HepG2 (cell line): Measurements from ENCODE around the gene OFD1. TPM values are rescaled to one million over a fixed set of nuclear protein-coding genes. Genes with fewer than 3 reads are reported as not detected.

Experiments used
- ATAC-seq: fragments of 200-7000 bp; cut with Tn5 transposase; 3 replicates; pipeline ENCODE4 v1.9.1; 2020; ENCODE audit warnings: mild to moderate bottlenecking, moderate library complexity
- BruUV-seq: library from RNA; stranded (reverse); fragments of 400-500 nt; replicated peaks from 2 replicates; lab custom pipeline; 2021; lab: Mats Ljungman, UMichigan
- CTCF ChIA-PET: fragments of 300-600 bp; formaldehyde crosslinking; extraction: SDS; loops from one replicate; lab custom pipeline; 2021; ENCODE audit warnings: low total read pairs, inconsistent platforms, low intra/inter-chr PET ratio; lab: Yijun Ruan, JAX
- POLR2A ChIA-PET: fragments of 350-600 bp; sonication (Branson Sonifier 250); formaldehyde crosslinking; loops from one replicate; lab custom pipeline; 2020; ENCODE audit warnings: antibody characterized with exemption, inconsistent platforms; lab: Yijun Ruan, JAX
- DNase-seq: peaks from one replicate; pipeline ENCODE4 v3.0.0-alpha.2; 2015; ENCODE audit warnings: low spot score
- FAIRE-seq: peaks from 3 replicates; lab custom pipeline; 2011; peaks lifted over from hg19 to GRCh38; lab: Jason Lieb, UNC
- H2AFZ ChIP-seq: one replicate; pipeline ENCODE4 v1.6.1; 2011; ENCODE audit warnings: low read length, inconsistent platforms
- H3K27ac ChIP-seq: fragments of 300-600 bp; 3 replicates; pipeline ENCODE4 v1.8.0; 2011; ENCODE audit warnings: mixed run types, mild to moderate bottlenecking, mixed read lengths, low read length, inconsistent platforms; ENCODE audit not compliant: insufficient read depth; ENCODE audit errors: extremely low read length
- H3K27me3 ChIP-seq, 2 experiments: fragments of 200-600 bp in 1 of 2; 2 replicates in 1 of 2; 3 replicates in 1 of 2; pipeline versions ENCODE4 v1.6.0 to v1.8.0; 2011; ENCODE audit warnings: low read length in 2 of 2, mild to moderate bottlenecking in 2 of 2, moderate library complexity in 2 of 2, inconsistent platforms in 1 of 2; ENCODE audit not compliant: insufficient read depth in 2 of 2, control insufficient read depth in 1 of 2
- H3K36me3 ChIP-seq, 2 experiments: fragments of 200-600 bp in 1 of 2; replicated peaks in 1 of 2; 2 replicates in 1 of 2; 3 replicates in 1 of 2; pipeline versions ENCODE4 v1.5.1 to v1.8.0; 2011; ENCODE audit warnings: low read length in 2 of 2, inconsistent platforms in 1 of 2; ENCODE audit not compliant: insufficient read depth in 2 of 2, control insufficient read depth in 1 of 2
- H3K4me1 ChIP-seq: 2 replicates; pipeline ENCODE4 v1.5.1; 2012; ENCODE audit warnings: low read length, inconsistent platforms; ENCODE audit not compliant: insufficient read depth
- H3K4me2 ChIP-seq: 2 replicates; pipeline ENCODE4 v1.6.0; 2011; ENCODE audit warnings: low read depth, low read length, inconsistent platforms
- H3K4me3 ChIP-seq, 3 experiments: fragments of 200-600 bp in 1 of 3; sonication (generic), shearing (Covaris generic) in 1 of 3; replicated peaks in 1 of 3; 2 replicates each; pipeline ENCODE4 v1.5.1; 2011 to 2016; ENCODE audit warnings: low read length in 3 of 3, inconsistent platforms in 2 of 3, low read depth in 2 of 3, mild to moderate bottlenecking in 2 of 3, control low read depth in 1 of 3, mixed read lengths in 1 of 3; ENCODE audit not compliant: insufficient read depth in 1 of 3
- H3K79me2 ChIP-seq: one replicate; pipeline ENCODE4 v1.6.1; 2011; ENCODE audit warnings: low read length, inconsistent platforms; ENCODE audit not compliant: insufficient read depth
- H3K9ac ChIP-seq: 2 replicates; pipeline ENCODE4 v1.6.0; 2011; ENCODE audit warnings: mild to moderate bottlenecking, low read depth, low read length, inconsistent platforms; ENCODE audit not compliant: insufficient read depth
- H3K9me3 ChIP-seq: 2 replicates; pipeline ENCODE4 v1.5.1; 2012; ENCODE audit warnings: mild to moderate bottlenecking, low read length
- H4K20me1 ChIP-seq: 2 replicates; pipeline ENCODE4 v1.6.0; 2011; ENCODE audit warnings: inconsistent platforms, mild to moderate bottlenecking, low read length, moderate library complexity; ENCODE audit not compliant: insufficient read depth
- AHDC1 ChIP-seq: sonication (generic); formaldehyde crosslinking; IDR thresholded peaks from 2 replicates; pipeline ENCODE4 v1.5.1; 2020; ENCODE audit warnings: mild to moderate bottlenecking, missing genetic modification reagents, borderline replicate concordance
- ATF2 ChIP-seq: sonication (generic); formaldehyde crosslinking; IDR thresholded peaks from 2 replicates; pipeline ENCODE4 v1.4.0; 2020; ENCODE audit warnings: missing genetic modification reagents
- CBX2 ChIP-seq, 2 experiments: fragments of 200-600 bp in 1 of 2; sonication (generic); formaldehyde crosslinking in 1 of 2; IDR thresholded peaks; 2 replicates each; pipeline versions ENCODE4 v1.7.0 to v1.8.1; 2018 to 2022; ENCODE audit warnings: low read depth in 2 of 2, low read length in 1 of 2, mild to moderate bottlenecking in 1 of 2, missing genetic modification reagents in 1 of 2
- EZH2 ChIP-seq: conservative IDR thresholded peaks from 2 replicates; pipeline ENCODE4 v1.6.1; 2012; ENCODE audit warnings: mild to moderate bottlenecking, low read depth, low read length, moderate library complexity
- HCFC1 ChIP-seq: fragments of 150-350 bp; IDR thresholded peaks from 2 replicates; pipeline ENCODE4 v1.6.1; 2014; ENCODE audit warnings: low read depth, low read length
- MXD3 ChIP-seq: IDR thresholded peaks from 2 replicates; pipeline ENCODE4 v1.6.1; 2016; ENCODE audit warnings: mild to moderate bottlenecking, missing biosample characterization, missing genetic modification reagents
- NPAS2 ChIP-seq: sonication (generic); formaldehyde crosslinking; IDR thresholded peaks from 2 replicates; pipeline ENCODE4 v1.8.0; 2022; ENCODE audit warnings: mild to moderate bottlenecking, missing genetic modification reagents, borderline replicate concordance
- ONECUT2 ChIP-seq: sonication (generic); formaldehyde crosslinking; IDR thresholded peaks from 2 replicates; pipeline ENCODE4 v1.4.0; 2020; ENCODE audit warnings: missing genetic modification reagents
- RFX3 ChIP-seq: IDR thresholded peaks from 2 replicates; pipeline ENCODE4 v1.6.1; 2016; ENCODE audit warnings: missing biosample characterization, missing genetic modification reagents
- ZFY ChIP-seq: sonication (generic); formaldehyde crosslinking; IDR thresholded peaks from 2 replicates; pipeline ENCODE4 v1.4.0; 2020; ENCODE audit warnings: missing genetic modification reagents
- ZHX1 ChIP-seq: sonication (generic); formaldehyde crosslinking; IDR thresholded peaks from 2 replicates; pipeline ENCODE4 v1.8.1; 2022; ENCODE audit warnings: low read depth, mild to moderate bottlenecking, missing genetic modification reagents
- ZNF263 ChIP-seq: sonication (generic); formaldehyde crosslinking; IDR thresholded peaks from 2 replicates; pipeline ENCODE4 v1.4.0; 2020; ENCODE audit warnings: missing genetic modification reagents
- ZNF670 ChIP-seq: sonication (generic); formaldehyde crosslinking; IDR thresholded peaks from 2 replicates; pipeline ENCODE4 v1.8.0; 2022; ENCODE audit warnings: mild to moderate bottlenecking, missing genetic modification reagents, borderline replicate concordance
- ZNF709 ChIP-seq: sonication (generic); formaldehyde crosslinking; IDR thresholded peaks from 2 replicates; pipeline ENCODE4 v1.5.0; 2020; ENCODE audit warnings: mild to moderate bottlenecking, missing genetic modification reagents
- ZNF850 ChIP-seq: sonication (generic); formaldehyde crosslinking; conservative IDR thresholded peaks from 2 replicates; pipeline ENCODE4 v1.9.0; 2021; ENCODE audit warnings: mild to moderate bottlenecking, missing genetic modification reagents
- WGBS: methylation state at CpG from one replicate; pipeline ENCODE4 v1.1.6; 2017; ENCODE audit warnings: low lambda C conversion rate; 5-methylcytosine and 5-hydroxymethylcytosine counted together
- in situ Hi-C: cut with HindIII; loops from 2 replicates; pipeline ENCODE4 v1.10.0; 2017; ENCODE audit warnings: low pct_unique_long_range_greater_than_20kb; ENCODE audit not compliant: extremely low pct_ligation_motif_present
- intact Hi-C: fragments of 100-400 bp; cut with micrococcal nuclease; formaldehyde crosslinking; loops from one replicate; pipeline ENCODE4 v1.10.0; 2022; ENCODE audit not compliant: unreplicated experiment
- polyA plus RNA-seq, 8 experiments: library from polyadenylated mRNA; depleted of rRNA in 3 of 8; stranded (reverse) in 7 of 8; unstranded in 1 of 8; fragments of >200 nt; fragmentation: Illumina TruSeq in 4 of 8; extraction: Trizol in 4 of 8; gene quantifications; 2 replicates each; pipeline versions ENCODE4 v1.2.1 to v1.2.3, GENCODE V29; 2011 to 2016; ENCODE audit warnings: low read depth in 4 of 8, missing spikeins in 1 of 8, mixed read lengths in 1 of 8; ENCODE audit not compliant: insufficient read depth in 1 of 8
- total RNA-seq, 5 experiments: library from RNA; depleted of rRNA; stranded (reverse); fragments of >200 nt; fragmentation: Illumina TruSeq; extraction: Trizol; gene quantifications; 2 replicates each; pipeline ENCODE4 v1.2.3, GENCODE V29; 2016; ENCODE audit warnings: low read depth in 1 of 5

The OFD1 gene
- total and polyA plus RNA-seq, 2 of the 13 experiments (the other 11 are each of a cell fraction or from before 2014, with no cell fraction given): 14.9 to 16.4 TPM

GRCh38 chrX:13760426-13760825, 25.9 kb downstream of the OFD1 start:
- 100% methylated on average over 1 of the region's 13 CpGs for WGBS
- FAIRE-seq: no peak
- H2AFZ ChIP-seq: no peak overlapping the region
- intact Hi-C loops (no loop called here), in situ Hi-C loops (loop anchor here (10.0 to 25.0 kb wide), 2 partner anchors 248 to 274 kb away; no protein-coding TSS in a partner anchor)
- H3K4me1 ChIP-seq: no peaks in the 10 kb centered on the region
- no peaks in the 10 kb centered on the region for H4K20me1 ChIP-seq
- CTCF ChIA-PET: no interaction called here
- H3K79me2 ChIP-seq: no peaks in the 10 kb centered on the region
- no peaks in the 10 kb centered on the region for H3K27me3 ChIP-seq
- H3K9ac ChIP-seq: no peak overlapping the region
- H3K36me3 ChIP-seq: peaks cover 0 to 18% of the 10 kb centered on the region in 2 experiments; a peak in 4 of 5 replicates
- no peak for DNase-seq
- BruUV-seq: no TSS peak
- TF ChIP-seq CBX2 (IDR thresholded peaks at IDR 0.05; ENCODE audit: low read depth, low read length) (no peak), CBX2 (CRISPR knock-in tag; IDR thresholded peaks at IDR 0.05; ENCODE audit: low read depth) (no peak), ONECUT2 (CRISPR knock-in tag) (no peak), MXD3 (CRISPR knock-in tag) (no peak), AHDC1 (no peak), HCFC1 (no peak), ZHX1 (no peak), ATF2 (CRISPR knock-in tag) (no peak), ZNF850 (CRISPR knock-in tag) (no peak), ZNF263 (CRISPR knock-in tag) (no peak), ZFY (CRISPR knock-in tag) (no peak), ZNF670 (CRISPR knock-in tag) (no peak), EZH2 (no peak), RFX3 (CRISPR knock-in tag) (no peak), NPAS2 (CRISPR knock-in tag) (no peak), ZNF709 (CRISPR knock-in tag) (no peak)
- no peak overlapping the region for H3K27ac ChIP-seq
- no peaks in the 10 kb centered on the region for H3K9me3 ChIP-seq
- H3K4me2 ChIP-seq: no peak overlapping the region
- POLR2A ChIA-PET: no interaction called here
- H3K4me3 ChIP-seq: no peak overlapping the region
- ATAC-seq: no peak
